Endothelial cell of umbilical vein (primary cell): ENCODE measurements around the gene SLC36A2. TPM values are rescaled to one million over a fixed set of nuclear protein-coding genes. Genes with fewer than 3 reads are reported as not detected.

Experiments used
- BruUV-seq: library from RNA; stranded (reverse); fragments of 400-500 nt; replicated peaks from 2 replicates; lab custom pipeline; 2021; lab: Mats Ljungman, UMichigan
- CTCF ChIA-PET: fragments of 300-600, 350-600 bp; sonication (Branson Sonifier 250); formaldehyde crosslinking; loops from one replicate; lab custom pipeline; 2021; ENCODE audit warnings: antibody characterized with exemption, inconsistent platforms; lab: Charles Lee
- POLR2A ChIA-PET: fragments of 300-600, 350-600 bp; sonication (Branson Sonifier 250); formaldehyde crosslinking; loops from one replicate; lab custom pipeline; 2021; ENCODE audit warnings: antibody characterized with exemption, inconsistent platforms; lab: Charles Lee
- DNase-seq: peaks from one replicate; pipeline ENCODE4 v3.0.0-alpha.2; 2011; ENCODE audit warnings: low read depth, low spot score
- FAIRE-seq: peaks from 2 replicates; lab custom pipeline; 2011; peaks lifted over from hg19 to GRCh38; lab: Jason Lieb, UNC
- H2AFZ ChIP-seq: 2 replicates; pipeline ENCODE4 v1.6.0; 2012; ENCODE audit warnings: low read depth, low read length, control low read depth, inconsistent platforms
- H3K27ac ChIP-seq: 2 replicates; pipeline ENCODE4 v1.5.1; 2011; ENCODE audit warnings: low read depth, mild to moderate bottlenecking, control low read depth, low read length, moderate library complexity; ENCODE audit not compliant: insufficient read depth
- H3K27me3 ChIP-seq, 2 experiments: 2 replicates each; pipeline versions ENCODE4 v1.6.0 to v1.6.1; 2011; ENCODE audit warnings: low read length in 2 of 2, mixed read lengths in 1 of 2; ENCODE audit not compliant: control insufficient read depth in 2 of 2, insufficient read depth in 2 of 2
- H3K36me3 ChIP-seq, 2 experiments: 2 replicates in 1 of 2; 3 replicates in 1 of 2; pipeline ENCODE4 v1.5.1; 2011; ENCODE audit warnings: low read length in 2 of 2, mild to moderate bottlenecking in 1 of 2, moderate library complexity in 1 of 2; ENCODE audit not compliant: control insufficient read depth in 2 of 2, insufficient read depth in 2 of 2; ENCODE audit errors: extremely low read depth in 1 of 2
- H3K4me1 ChIP-seq: 3 replicates; pipeline ENCODE4 v1.5.1; 2011; ENCODE audit warnings: mild to moderate bottlenecking, low read length; ENCODE audit not compliant: control insufficient read depth, insufficient read depth; ENCODE audit errors: extremely low read depth
- H3K4me2 ChIP-seq: 2 replicates; pipeline ENCODE4 v1.6.1; 2011; ENCODE audit warnings: low read length, control low read depth, mixed read lengths; ENCODE audit not compliant: insufficient read depth
- H3K4me3 ChIP-seq, 3 experiments: fragments of 200-600 bp in 1 of 3; sonication (generic), shearing (Covaris generic) in 1 of 3; replicated peaks in 1 of 3; 2 replicates each; pipeline ENCODE4 v1.5.1; 2011 to 2016; ENCODE audit warnings: control low read depth in 3 of 3, low read length in 3 of 3, mild to moderate bottlenecking in 2 of 3, inconsistent platforms in 1 of 3, low read depth in 1 of 3, moderate library complexity in 1 of 3; ENCODE audit not compliant: insufficient read depth in 1 of 3
- H3K79me2 ChIP-seq: 2 replicates; pipeline ENCODE4 v1.6.0; 2012; ENCODE audit warnings: low read length, inconsistent platforms; ENCODE audit not compliant: control insufficient read depth, insufficient read depth
- H3K9ac ChIP-seq: replicated peaks from 2 replicates; pipeline ENCODE3; 2011; ENCODE audit warnings: low read length, control low read depth; ENCODE audit not compliant: insufficient read depth; ENCODE audit errors: extremely low read depth
- H3K9me1 ChIP-seq: replicated peaks from 3 replicates; pipeline ENCODE4 v1.6.0; 2011; ENCODE audit warnings: mild to moderate bottlenecking, low read length; ENCODE audit not compliant: control insufficient read depth, insufficient read depth; ENCODE audit errors: extremely low read depth
- H3K9me3 ChIP-seq: replicated peaks from 2 replicates; pipeline ENCODE4 v1.5.1; 2012; ENCODE audit warnings: low read length, inconsistent platforms; ENCODE audit not compliant: control insufficient read depth, insufficient read depth
- H4K20me1 ChIP-seq: replicated peaks from 2 replicates; pipeline ENCODE3; 2011; ENCODE audit warnings: mild to moderate bottlenecking, low read length; ENCODE audit not compliant: control insufficient read depth, insufficient read depth; ENCODE audit errors: extremely low read depth
- GATA2 ChIP-seq: IDR thresholded peaks from 2 replicates; pipeline ENCODE4 v1.7.0; 2011; ENCODE audit warnings: low read depth, mild to moderate bottlenecking, moderate library complexity, mixed read lengths, low read length; ENCODE audit not compliant: insufficient read length, insufficient read depth
- JUN ChIP-seq: IDR thresholded peaks from 2 replicates; pipeline ENCODE4 v1.6.1; 2011; ENCODE audit warnings: borderline replicate concordance, low read depth; ENCODE audit not compliant: insufficient read length, insufficient read depth
- MAX ChIP-seq: IDR thresholded peaks from 2 replicates; pipeline ENCODE4 v1.6.1; 2011; ENCODE audit not compliant: insufficient read depth, insufficient read length
- MYC ChIP-seq: IDR thresholded peaks from one replicate; pipeline ENCODE4 v1.6.1; 2011; ENCODE audit warnings: mild to moderate bottlenecking, low read depth, low read length
- POLR2A ChIP-seq: IDR thresholded peaks from 2 replicates; pipeline ENCODE4 v1.6.1; 2012; ENCODE audit warnings: low read depth, mild to moderate bottlenecking, control low read depth, low read length
- dilution Hi-C: fragments of 300-500 bp; cut with MboI; formaldehyde crosslinking; loops from one replicate; pipeline ENCODE4 v1.15.0; 2019; ENCODE audit warnings: low sequenced_read_pairs; ENCODE audit not compliant: extremely low pct_ligation_motif_present
- intact Hi-C: fragments of 100-400 bp; cut with micrococcal nuclease; formaldehyde crosslinking; loops from one replicate; pipeline ENCODE4 v1.10.0; 2022
- polyA plus RNA-seq, 4 experiments: library from polyadenylated mRNA; depleted of rRNA in 3 of 4; stranded (reverse) in 3 of 4; unstranded in 1 of 4; fragments of >200 nt; gene quantifications; 2 replicates each; pipeline versions ENCODE4 v1.2.1 to v1.2.3, GENCODE V29; 2011 to 2012; ENCODE audit warnings: missing spikeins in 1 of 4
- total RNA-seq: library from RNA; stranded (reverse); gene quantifications from 2 replicates; pipeline ENCODE4 v1.2.3, GENCODE V29; 2021

SLC36A2 gene
- total and polyA plus RNA-seq, 2 donors (not counting 3 experiments of a cell fraction or from before 2014, with no cell fraction given): not detected

GRCh38 chr5:151293624-151294023 is 53.7 kb downstream of the SLC36A2 start:
- POLR2A ChIA-PET: no interaction called here
- Histone ChIP-seq H3K79me2 (no peaks in the 10 kb centered on the region), H3K4me1 (no peaks in the 10 kb centered on the region), H2AFZ (no peak overlapping the region), H3K9me3 (no peaks in the 10 kb centered on the region), H3K9ac (no peak overlapping the region), H3K27ac (no peak overlapping the region), H3K4me3 (no peak overlapping the region), H4K20me1 (no peaks in the 10 kb centered on the region), H3K27me3 (peaks cover 0 to 2% of the 10 kb centered on the region in 2 experiments), H3K4me2 (no peak overlapping the region), H3K9me1 (no peaks in the 10 kb centered on the region), H3K36me3 (no peaks in the 10 kb centered on the region)
- intact Hi-C loops (no loop called here), dilution Hi-C loops (no loop called here)
- BruUV-seq: no TSS peak
- CTCF ChIA-PET: no interaction called here
- DNase-seq: no peak
- TF ChIP-seq POLR2A: no peak
- TF ChIP-seq JUN: no peak
- FAIRE-seq: no peak

- Histone ChIP-seq H3K9me1 (no peaks in the 10 kb centered on the region), H3K9ac (no peak overlapping the region), H2AFZ (no peak overlapping the region), H3K79me2 (no peaks in the 10 kb centered on the region), H3K27ac (no peak overlapping the region), H4K20me1 (no peaks in the 10 kb centered on the region), H3K36me3 (no peaks in the 10 kb centered on the region), H3K4me3 (no peak overlapping the region), H3K27me3 (no peaks in the 10 kb centered on the region), H3K9me3 (no peaks in the 10 kb centered on the region), H3K4me1 (no peaks in the 10 kb centered on the region), H3K4me2 (no peak overlapping the region)
- ChIA-PET CTCF (interaction anchor here (0.8 to 1.4 kb wide), 2 partner anchors 28 to 60 kb away, joined by 3 to 4 read pairs; no protein-coding TSS in a partner anchor), POLR2A (no interaction called here)
- no peak for DNase-seq
- no TSS peak for BruUV-seq
- TF ChIP-seq MAX (no peak), GATA2 (no peak), JUN (no peak), MYC (no peak), POLR2A (no peak)
- dilution Hi-C loops: no loop called here
- intact Hi-C loops: no loop called here
- FAIRE-seq: no peak
Observed at GRCh38 chr5:151288180-151288579, 59.2 kb downstream of the SLC36A2 start.
